22Rv1 (cell line): ENCODE measurements around the gene PCYT1A.

Experiments used
- CTCF ChIP-seq: fragments of 450-650 bp; IDR thresholded peaks from 2 replicates; pipeline ENCODE4 v1.5.1; 2017; ENCODE audit warnings: mild to moderate bottlenecking
- ZFX ChIP-seq: fragments of 450-650 bp; IDR thresholded peaks from 2 replicates; pipeline ENCODE4 v1.6.1; 2017; ENCODE audit warnings: antibody characterized with exemption, borderline replicate concordance

- TF ChIP-seq CTCF: no peak
- TF ChIP-seq ZFX: no peak
These were observed 64.5 kb downstream of the PCYT1A start for GRCh38 chr3:196222876-196223595.
